NCI-H146 treated with DMSO at 0.1 percent for 48 hours (cell line): ENCODE data around the gene VCL.
A peak's percentile ranks its signal among the peaks of the same experiment; 100 is the strongest.
"Not testable (repeated sequence)": the region's sequence is repeated elsewhere in the genome, so short reads cannot be mapped to it uniquely, and the experiment has no call there.

Experiments
- DNase-seq: peaks from one replicate; lab custom pipeline; 2025; ENCODE audit not compliant: unreplicated experiment; lab: John Stamatoyannopoulos, UW

VCL gene

DNA sequence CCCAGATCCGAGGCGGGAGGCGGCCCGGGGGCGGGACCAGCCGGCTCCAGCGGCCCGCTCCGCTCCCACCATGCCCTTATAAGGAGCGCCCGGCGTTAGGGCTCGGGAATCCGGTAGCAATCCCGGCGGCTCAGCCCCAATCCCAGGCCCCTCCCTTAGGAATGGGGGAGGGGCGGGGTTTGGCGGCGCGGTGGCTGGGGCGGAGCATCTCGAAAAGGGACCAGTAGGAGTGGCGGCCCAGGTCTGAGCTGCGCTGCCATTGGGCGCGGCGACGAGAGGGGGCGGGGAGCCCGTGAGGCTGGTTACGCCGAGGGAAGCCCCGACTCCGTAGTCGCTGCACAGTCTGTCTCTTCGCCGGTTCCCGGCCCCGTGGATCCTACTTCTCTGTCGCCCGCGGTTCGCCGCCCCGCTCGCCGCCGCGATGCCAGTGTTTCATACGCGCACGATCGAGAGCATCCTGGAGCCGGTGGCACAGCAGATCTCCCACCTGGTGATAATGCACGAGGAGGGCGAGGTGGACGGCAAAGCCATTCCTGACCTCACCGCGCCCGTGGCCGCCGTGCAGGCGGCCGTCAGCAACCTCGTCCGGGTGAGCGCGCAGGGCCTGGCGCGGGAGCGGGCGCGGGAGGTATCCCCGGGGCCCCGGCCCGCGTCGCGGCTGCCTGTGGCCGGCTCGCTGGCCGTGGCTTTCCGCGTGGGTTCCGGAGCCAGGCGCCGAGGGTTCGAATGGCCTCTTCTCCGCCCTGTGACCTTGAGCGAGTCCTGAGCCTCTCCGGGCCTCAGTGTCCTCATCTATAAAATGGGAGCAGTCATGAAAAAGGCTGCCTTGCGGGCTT lies at the start of gene VCL:
Gene VCL (plus strand): TSS at position 330 of the 836 bp plus-strand sequence. CDS start 92 bp downstream, at position 422.
- DNase-seq, result peak; percentile 94

DNA sequence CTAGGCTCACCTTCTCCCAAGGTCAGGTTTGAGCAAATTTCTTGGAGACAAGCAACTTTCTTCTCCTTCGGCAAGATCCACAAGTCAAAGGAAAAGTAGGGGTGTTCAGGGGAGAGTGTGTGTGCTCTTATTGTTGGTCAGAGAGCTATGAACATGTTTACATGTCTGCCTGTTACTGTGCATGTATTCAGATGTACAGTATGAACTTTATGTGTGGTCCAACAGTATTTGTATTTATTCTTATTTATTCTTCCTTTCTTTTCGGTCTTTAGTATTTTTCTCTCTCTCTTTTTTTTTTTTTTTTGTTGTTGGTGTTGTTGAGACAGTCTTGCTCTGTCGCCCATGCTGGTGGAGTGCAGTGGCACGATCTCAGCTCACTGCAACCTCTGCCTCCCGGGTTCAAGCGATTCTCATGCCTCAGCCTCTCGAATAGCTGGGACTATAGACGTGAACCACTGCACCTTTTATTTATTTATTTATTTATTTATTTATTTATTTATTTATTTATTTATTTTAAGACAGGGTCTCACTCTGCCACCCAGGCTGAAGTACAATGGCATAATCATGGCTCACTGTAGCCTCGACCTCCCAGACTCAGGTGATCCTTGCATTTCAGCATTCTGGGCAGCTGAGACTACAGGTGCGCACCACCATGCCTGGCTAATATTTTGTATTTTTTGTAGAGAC lies 48.8 kb upstream of the VCL start:
- no peak for DNase-seq

GRCh38 chr10:73950155-73950948 lies 47.6 kb upstream of the VCL start:
- no peak for DNase-seq

DNA sequence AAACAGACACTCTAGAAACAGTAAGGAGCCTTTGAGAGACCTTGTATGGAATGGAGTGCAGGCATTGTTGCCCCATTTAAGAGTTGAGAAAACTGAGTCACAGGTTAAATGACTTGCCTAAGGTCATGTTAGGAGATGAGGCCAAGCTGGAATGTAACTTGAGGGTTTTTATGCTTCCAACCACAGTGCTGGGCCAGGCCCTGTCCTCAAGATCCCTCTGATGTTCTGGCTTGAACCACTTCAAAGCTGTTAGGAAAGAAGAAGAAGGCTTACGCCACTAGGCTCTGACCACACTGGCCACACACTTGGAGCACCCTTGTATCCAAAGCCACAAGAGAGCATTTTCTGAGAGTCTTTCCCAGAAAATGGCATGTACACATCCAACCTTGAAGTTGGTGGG lies 44.3 kb upstream of the VCL start:
- DNase-seq, result no peak

DNA sequence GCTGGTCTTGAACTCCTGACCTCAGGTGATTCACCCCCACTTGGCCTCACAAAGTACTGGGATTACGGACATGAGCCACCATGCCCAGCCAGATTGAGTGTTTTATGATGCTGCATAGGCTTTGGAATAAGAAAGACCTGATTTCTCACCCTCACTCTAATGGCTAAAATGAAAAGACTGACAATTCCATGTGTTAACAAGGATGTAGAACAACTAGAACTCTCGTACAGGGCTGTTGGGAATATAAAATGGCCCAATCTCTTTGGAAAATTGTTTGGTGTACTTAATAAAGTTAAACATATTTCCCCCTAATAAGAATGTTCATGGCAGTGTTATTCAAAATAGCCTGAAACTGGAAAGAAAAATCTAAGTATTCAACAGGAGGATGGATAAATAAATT lies 43.2 kb upstream of the VCL start:
- DNase-seq, result no peak

DNA sequence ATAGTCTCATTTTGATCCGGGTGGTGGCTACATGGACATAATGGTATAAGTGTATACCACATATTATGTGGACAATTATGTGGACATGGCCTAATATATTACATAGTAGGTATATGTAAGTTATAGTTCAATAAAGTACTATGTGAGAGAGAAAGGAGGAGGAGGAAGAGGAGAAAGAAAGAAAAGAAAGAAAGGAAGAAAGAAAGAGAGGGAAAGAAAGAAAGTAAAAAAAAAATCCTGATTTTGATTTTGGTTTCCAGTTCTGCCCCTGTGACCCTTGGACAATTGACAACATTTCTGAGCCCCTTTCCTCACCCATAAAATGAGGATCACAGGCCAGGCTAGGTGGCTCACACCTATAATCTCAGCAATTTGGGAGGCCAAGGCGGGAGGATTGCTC lies 42.2 kb upstream of the VCL start:
- no peak for DNase-seq

GRCh38 chr10:73956476-73957359 lies 41.2 kb upstream of the VCL start:
- no peak for DNase-seq

DNA sequence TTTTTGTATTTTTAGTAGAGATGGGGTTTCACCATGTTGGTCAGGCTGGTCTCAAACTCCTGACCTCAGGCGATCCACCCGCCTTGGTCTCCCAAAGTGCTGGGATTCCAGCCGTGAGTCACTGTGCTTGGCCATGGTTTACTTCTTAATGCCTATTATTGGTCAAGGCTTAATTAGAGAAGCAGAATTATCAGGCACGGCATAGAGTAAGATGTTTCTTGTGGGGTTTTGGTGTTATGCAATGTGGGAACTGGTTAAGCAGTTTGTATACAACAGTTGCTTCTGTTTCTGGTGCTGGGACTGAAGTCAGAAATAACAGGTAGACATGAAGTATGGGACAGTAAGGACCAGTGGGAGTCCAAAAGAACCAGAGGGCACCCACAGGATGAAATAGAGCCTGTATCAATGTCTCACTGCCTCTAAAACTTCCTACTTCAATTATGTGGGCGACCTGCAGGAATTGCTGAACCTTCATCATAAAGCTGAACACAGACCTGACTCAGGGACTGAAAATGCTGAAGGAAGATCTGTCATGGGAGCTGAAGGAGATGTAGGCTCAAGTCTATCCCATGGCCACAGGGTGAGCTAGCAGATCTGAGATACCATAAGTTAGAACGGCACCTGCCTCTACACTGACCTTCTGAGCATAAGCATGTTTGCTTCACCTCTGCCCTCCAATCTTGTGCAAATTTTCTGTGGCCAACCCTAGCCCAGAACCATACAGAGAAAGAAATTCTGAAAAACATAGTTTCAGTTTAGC lies 38.3 kb upstream of the VCL start:
- no peak for DNase-seq

GRCh38 chr10:73962386-73962785 lies 35.5 kb upstream of the VCL start:
- DNase-seq, result no peak

- not testable (repeated sequence) for DNase-seq
Measured at GRCh38 chr10:73963533-73963932, 34.4 kb upstream of the VCL start.

DNA sequence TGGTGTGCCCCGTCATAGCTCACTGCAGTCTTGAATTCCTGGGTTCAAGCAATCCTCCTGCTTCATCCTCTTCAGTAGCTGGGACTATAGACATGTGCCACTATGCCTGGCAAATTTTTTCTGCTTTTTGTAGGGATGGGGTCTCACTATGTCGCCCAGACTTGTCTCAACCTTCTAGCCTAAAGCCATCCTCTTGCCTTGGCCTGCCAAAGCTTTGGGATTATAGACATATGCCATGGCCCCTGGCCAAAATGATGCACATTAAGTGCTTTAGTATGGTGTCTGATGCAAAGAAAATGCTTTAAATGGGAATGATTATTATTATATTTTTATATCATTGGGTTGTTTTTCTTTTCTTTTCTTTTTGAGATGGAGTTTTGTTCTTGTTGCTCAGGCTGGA lies 33.2 kb upstream of the VCL start:
- no peak for DNase-seq

DNA sequence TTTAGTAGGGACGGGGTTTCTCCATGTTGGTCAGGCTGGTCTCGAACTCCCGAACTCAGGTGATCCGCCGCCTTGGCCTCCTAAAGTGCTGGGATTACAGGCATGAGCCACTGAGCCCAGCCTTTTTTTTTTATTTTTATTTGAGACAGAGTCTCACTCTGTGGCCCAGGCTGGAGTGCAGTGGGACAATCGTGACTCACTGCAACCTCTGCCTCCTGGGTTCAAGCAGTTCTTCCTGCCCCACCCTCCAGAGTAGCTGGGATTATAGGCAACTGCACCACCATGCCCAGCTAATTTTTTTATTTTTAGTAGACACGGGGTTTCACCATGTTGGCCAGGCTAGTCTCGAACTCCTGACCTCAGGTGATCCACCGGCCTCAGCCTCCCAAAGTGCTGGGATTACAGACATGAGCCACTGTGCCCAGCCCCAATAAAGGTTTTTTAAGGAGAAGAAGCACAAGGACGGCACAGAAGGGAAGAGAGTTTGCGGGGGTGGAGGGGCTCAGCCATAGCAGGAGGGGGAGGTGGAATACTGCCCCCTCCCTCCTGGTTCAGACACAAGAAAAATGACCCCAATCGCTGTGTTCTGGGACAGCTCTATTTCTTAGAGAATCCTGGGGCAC lies 32.5 kb upstream of the VCL start:
- not testable (repeated sequence) for DNase-seq

DNA sequence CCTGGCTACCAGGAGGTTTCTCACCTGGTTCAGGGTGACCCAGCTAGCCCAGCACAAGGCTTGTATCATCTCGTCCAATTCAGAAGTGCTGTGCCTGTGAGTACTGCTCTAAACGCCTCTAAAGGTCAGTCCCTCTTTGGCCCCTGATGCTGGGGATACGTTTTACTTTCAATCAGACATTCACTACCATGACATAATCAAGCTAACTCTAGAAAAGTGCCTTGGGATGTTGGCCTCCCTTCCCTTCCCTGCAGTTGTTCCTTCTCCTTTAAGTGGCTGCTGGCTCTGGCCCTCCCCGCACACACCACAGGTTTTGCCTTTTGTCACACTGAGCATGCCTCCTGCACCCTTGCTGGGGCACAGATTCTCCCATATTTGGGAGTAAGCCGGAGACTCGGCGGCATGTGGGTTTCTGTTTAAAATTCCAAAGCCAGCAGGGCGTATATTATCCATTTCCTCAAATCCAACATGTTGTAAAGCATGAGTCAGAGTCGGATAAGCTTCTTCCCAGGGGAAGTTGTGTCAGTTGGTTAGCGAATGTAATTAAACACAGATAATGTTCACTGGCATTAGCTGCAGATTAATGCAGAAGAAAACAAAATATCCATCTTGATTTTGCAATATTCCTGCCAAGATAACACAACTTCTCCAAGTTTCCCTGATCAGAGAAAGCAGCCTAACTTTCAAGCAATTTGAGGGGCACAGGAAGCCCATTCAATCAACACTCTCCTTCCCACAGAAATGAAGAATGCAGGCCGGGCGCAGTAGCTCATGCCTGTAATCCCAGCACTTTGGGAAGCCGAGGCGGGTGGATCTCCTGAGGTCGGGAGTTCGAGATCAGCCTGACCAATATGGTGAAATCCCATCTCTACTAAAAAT lies 31.8 kb upstream of the VCL start:
- DNase-seq, result peak; percentile 41

DNA sequence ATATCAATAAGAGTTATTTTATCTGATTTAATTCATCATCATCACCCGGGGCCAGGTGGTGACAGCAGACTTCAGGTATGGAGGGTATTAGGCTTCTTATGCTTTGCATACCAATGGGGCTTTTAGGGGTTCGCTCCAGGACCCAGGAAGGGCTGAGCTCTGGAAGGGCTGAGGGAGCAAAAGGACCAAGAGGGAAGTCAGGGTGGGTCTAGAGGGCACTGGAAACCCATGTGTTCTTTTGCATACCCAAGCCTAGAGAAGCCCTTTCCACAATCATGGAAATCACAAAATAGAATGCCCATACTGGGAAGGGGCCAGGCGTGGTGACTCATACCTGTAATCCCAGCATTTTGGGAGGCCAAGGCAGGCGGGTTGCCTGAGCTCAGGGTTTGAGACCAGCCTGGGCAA lies 30.9 kb upstream of the VCL start:
- DNase-seq, result no peak

- DNase-seq, result no peak
Measured at GRCh38 chr10:73967544-73967943, 30.4 kb upstream of the VCL start.

DNA sequence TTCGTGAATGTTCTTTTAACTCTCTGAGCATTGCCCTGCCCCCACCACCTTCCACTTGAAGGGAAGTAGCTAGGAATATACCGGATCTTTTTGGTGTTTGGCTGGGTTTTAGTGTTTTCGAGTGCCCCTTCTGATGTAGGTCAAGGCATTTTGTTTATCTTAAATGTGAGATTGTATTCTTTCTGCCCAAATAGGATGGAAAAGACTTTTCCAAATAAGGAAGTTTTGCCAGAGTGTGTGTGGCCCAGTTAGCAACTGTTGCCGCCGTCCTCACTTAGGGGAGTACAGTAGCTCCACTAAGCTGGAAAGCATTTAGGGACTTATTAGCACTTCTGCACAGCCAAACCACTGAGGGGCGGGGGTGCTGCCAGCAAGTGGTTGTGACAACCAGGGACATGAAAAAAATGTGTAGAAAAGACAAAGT lies 29.8 kb upstream of the VCL start:
- no peak for DNase-seq

GRCh38 chr10:73969224-73969841 lies 28.6 kb upstream of the VCL start:
- no peak for DNase-seq

- no peak for DNase-seq
Measured at GRCh38 chr10:73970845-73971244, 27.1 kb upstream of the VCL start.
